22Rv1 (cell line): ENCODE measurements around the gene RTN4R.
"Not testable (repeated sequence)": the region's sequence is repeated elsewhere in the genome, so short reads cannot be mapped to it uniquely, and the experiment has no call there.

Source experiments
- CTCF ChIP-seq: fragments of 450-650 bp; IDR thresholded peaks from 2 replicates; pipeline ENCODE4 v1.5.1; 2017; ENCODE audit warnings: mild to moderate bottlenecking
- ZFX ChIP-seq: fragments of 450-650 bp; IDR thresholded peaks from 2 replicates; pipeline ENCODE4 v1.6.1; 2017; ENCODE audit warnings: antibody characterized with exemption, borderline replicate concordance

GRCh38 chr22:20314741-20315336, 46.7 kb upstream of the RTN4R start:
- not testable (repeated sequence) for TF ChIP-seq CTCF, ZFX
